GM12878 (cell line): ENCODE results near the gene WDFY4. TPM values are rescaled to one million over a fixed set of nuclear protein-coding genes. Genes with fewer than 3 reads are reported as not detected.

ENCODE experiments used
- CREB1 ChIP-seq: IDR thresholded peaks from 2 replicates; pipeline ENCODE4 v1.6.1; 2012; ENCODE audit warnings: low read depth, mild to moderate bottlenecking, inconsistent platforms
- FOS ChIP-seq: IDR thresholded peaks from 3 replicates; pipeline ENCODE4 v1.6.1; 2011; ENCODE audit warnings: borderline replicate concordance; ENCODE audit not compliant: insufficient read length; ENCODE audit errors: extremely low read depth
- GATAD2B ChIP-seq: fragments of 450-650 bp; conservative IDR thresholded peaks from 2 replicates; pipeline ENCODE4 v1.6.1; 2017; ENCODE audit warnings: low read depth, mild to moderate bottlenecking, moderate library complexity
- HDAC6 ChIP-seq: fragments of 200-600 bp; sonication (generic); IDR thresholded peaks from one replicate; pipeline ENCODE4 v1.8.0; 2017; ENCODE audit warnings: antibody characterized with exemption; ENCODE audit not compliant: unreplicated experiment
- IRF3 ChIP-seq: fragments of 450-650 bp; IDR thresholded peaks from 2 replicates; pipeline ENCODE4 v1.6.1; 2014; ENCODE audit warnings: mild to moderate bottlenecking
- JUND ChIP-seq: IDR thresholded peaks from 2 replicates; pipeline ENCODE4 v1.6.1; 2012; ENCODE audit warnings: low read depth, mild to moderate bottlenecking, low read length, improper control_type of control experiment, moderate library complexity
- MXI1 ChIP-seq: fragments of 150-350 bp; IDR thresholded peaks from 2 replicates; pipeline ENCODE4 v1.6.1; 2011; ENCODE audit warnings: low read depth, mild to moderate bottlenecking, inconsistent platforms, low read length, improper control_type of control experiment
- NFYA ChIP-seq: IDR thresholded peaks from 2 replicates; pipeline ENCODE4 v1.6.1; 2011; ENCODE audit warnings: low read depth, mild to moderate bottlenecking, low read length, improper control_type of control experiment, borderline replicate concordance
- PKNOX1 ChIP-seq: fragments of 450-650 bp; IDR thresholded peaks from 2 replicates; pipeline ENCODE4 v1.6.1; 2016; ENCODE audit warnings: mild to moderate bottlenecking
- PML ChIP-seq: IDR thresholded peaks from 2 replicates; pipeline ENCODE4 v1.6.1; 2012; ENCODE audit warnings: low read length, inconsistent platforms
- POLR2A ChIP-seq: IDR thresholded peaks from 2 replicates; pipeline ENCODE4 v1.6.1; 2011; ENCODE audit warnings: low read depth, mild to moderate bottlenecking, low read length
- POLR2AphosphoS2 ChIP-seq: IDR thresholded peaks from 2 replicates; pipeline ENCODE4 v1.6.1; 2011; ENCODE audit warnings: low read depth, mild to moderate bottlenecking, low read length, improper control_type of control experiment, moderate library complexity
- RAD21 ChIP-seq: IDR thresholded peaks from 2 replicates; pipeline ENCODE4 v1.6.1; 2011; ENCODE audit warnings: mild to moderate bottlenecking, low read depth, low read length, moderate library complexity; ENCODE audit not compliant: insufficient read depth
- REST ChIP-seq: IDR thresholded peaks from 2 replicates; pipeline ENCODE4 v1.6.1; 2012; ENCODE audit warnings: mild to moderate bottlenecking, low read depth, low read length
- RFX5 ChIP-seq: IDR thresholded peaks from 2 replicates; pipeline ENCODE4 v1.6.1; 2011; ENCODE audit warnings: low read depth, low read length, improper control_type of control experiment
- SMAD5 ChIP-seq: IDR thresholded peaks from 2 replicates; pipeline ENCODE4 v1.6.1; 2016; ENCODE audit warnings: antibody characterized with exemption, low read depth
- SUPT20H ChIP-seq: IDR thresholded peaks from 2 replicates; pipeline ENCODE4 v1.6.1; 2011; ENCODE audit warnings: low read depth, mild to moderate bottlenecking, low read length, moderate library complexity, borderline replicate concordance; ENCODE audit not compliant: control insufficient read depth
- TBL1XR1 ChIP-seq: IDR thresholded peaks from 2 replicates; pipeline ENCODE4 v1.6.1; 2012; ENCODE audit warnings: low read depth, low read length, improper control_type of control experiment
- polyA plus RNA-seq, 11 experiments: library from polyadenylated mRNA; depleted of rRNA in 4 of 11; unstranded in 6 of 11; stranded (reverse) in 5 of 11; fragments of >200 nt; fragmentation: Nextera tagmentation in 4 of 11; fragmentation: Illumina TruSeq in 1 of 11; extraction: Ambion mirVana in 4 of 11; extraction: Trizol in 1 of 11; gene quantifications; 1 replicate in 1 of 11; 2 replicates in 10 of 11; pipeline versions ENCODE4 v1.2.1 to v1.2.3, GENCODE V29; 2011 to 2016; ENCODE audit warnings: inconsistent platforms in 2 of 11, missing spikeins in 2 of 11, low read depth in 1 of 11
- total RNA-seq, 4 experiments: library from RNA; depleted of rRNA in 3 of 4; stranded (reverse); fragments of >200 nt in 3 of 4; fragmentation: Illumina TruSeq in 1 of 4; extraction: Trizol in 1 of 4; gene quantifications; 2 replicates each; pipeline versions ENCODE4 v1.2.1 to v1.2.3, GENCODE V29; 2013 to 2021
- TF ChIP-seq, protein P1 (sequence below): fragments of 450-650 bp; IDR thresholded peaks from 2 replicates; pipeline ENCODE4 v1.6.1; 2016; ENCODE audit warnings: mild to moderate bottlenecking, moderate library complexity, borderline replicate concordance
- TF ChIP-seq, protein P2 (sequence below): IDR thresholded peaks from 2 replicates; pipeline ENCODE4 v1.6.1; 2012; ENCODE audit warnings: low read length, inconsistent platforms

The WDFY4 gene
- total and polyA plus RNA-seq, 10 of the 15 experiments (the other 5 are each of a cell fraction or from before 2014, with no cell fraction given) = 13.5 to 132 (median 47.3) TPM

DNA sequence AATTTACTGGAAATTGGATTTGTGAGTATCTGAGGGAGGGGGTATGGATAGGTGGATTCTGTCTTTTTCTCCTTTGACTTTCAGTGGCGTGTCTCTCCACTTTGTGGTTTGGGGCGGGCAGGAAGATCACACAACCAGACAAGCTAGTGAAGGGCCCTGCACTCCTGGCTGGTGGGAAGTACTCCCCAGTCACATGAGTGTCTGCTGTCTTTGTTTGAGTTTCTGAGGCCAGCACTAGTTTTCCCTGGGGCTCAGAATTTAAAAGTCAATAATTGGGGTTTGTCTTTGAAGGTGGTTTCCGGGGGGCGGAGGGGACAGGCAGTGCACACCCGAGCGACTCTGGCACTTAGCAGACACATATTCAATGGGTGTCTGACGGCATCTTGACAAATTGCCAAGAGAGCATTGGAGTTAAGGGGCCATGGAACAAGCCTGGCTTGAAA lies 120.1 kb downstream of the WDFY4 start (continued):
- TF ChIP-seq, protein P1, sequence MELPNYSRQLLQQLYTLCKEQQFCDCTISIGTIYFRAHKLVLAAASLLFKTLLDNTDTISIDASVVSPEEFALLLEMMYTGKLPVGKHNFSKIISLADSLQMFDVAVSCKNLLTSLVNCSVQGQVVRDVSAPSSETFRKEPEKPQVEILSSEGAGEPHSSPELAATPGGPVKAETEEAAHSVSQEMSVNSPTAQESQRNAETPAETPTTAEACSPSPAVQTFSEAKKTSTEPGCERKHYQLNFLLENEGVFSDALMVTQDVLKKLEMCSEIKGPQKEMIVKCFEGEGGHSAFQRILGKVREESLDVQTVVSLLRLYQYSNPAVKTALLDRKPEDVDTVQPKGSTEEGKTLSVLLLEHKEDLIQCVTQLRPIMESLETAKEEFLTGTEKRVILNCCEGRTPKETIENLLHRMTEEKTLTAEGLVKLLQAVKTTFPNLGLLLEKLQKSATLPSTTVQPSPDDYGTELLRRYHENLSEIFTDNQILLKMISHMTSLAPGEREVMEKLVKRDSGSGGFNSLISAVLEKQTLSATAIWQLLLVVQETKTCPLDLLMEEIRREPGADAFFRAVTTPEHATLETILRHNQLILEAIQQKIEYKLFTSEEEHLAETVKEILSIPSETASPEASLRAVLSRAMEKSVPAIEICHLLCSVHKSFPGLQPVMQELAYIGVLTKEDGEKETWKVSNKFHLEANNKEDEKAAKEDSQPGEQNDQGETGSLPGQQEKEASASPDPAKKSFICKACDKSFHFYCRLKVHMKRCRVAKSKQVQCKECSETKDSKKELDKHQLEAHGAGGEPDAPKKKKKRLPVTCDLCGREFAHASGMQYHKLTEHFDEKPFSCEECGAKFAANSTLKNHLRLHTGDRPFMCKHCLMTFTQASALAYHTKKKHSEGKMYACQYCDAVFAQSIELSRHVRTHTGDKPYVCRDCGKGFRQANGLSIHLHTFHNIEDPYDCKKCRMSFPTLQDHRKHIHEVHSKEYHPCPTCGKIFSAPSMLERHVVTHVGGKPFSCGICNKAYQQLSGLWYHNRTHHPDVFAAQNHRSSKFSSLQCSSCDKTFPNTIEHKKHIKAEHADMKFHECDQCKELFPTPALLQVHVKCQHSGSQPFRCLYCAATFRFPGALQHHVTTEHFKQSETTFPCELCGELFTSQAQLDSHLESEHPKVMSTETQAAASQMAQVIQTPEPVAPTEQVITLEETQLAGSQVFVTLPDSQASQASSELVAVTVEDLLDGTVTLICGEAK = no peak
- TF ChIP-seq CREB1 = no peak
- TF ChIP-seq PML = no peak
- no peak for TF ChIP-seq POLR2AphosphoS2
- TF ChIP-seq JUND = no peak
- no peak for TF ChIP-seq RFX5
- TF ChIP-seq GATAD2B = no peak
- peak; percentile 54 for TF ChIP-seq PKNOX1
- no peak for TF ChIP-seq POLR2A
- no peak for TF ChIP-seq SUPT20H
- no peak for TF ChIP-seq IRF3
- TF ChIP-seq HDAC6 = no peak
- TF ChIP-seq MXI1 = peak; percentile 55; the same call in 1 of the 2 replicates
- TF ChIP-seq REST = no peak
- no peak for TF ChIP-seq FOS
- TF ChIP-seq NFYA = no peak
- peak; percentile 66; the same call in 1 of the 2 replicates for TF ChIP-seq TBL1XR1
- TF ChIP-seq, protein P2, sequence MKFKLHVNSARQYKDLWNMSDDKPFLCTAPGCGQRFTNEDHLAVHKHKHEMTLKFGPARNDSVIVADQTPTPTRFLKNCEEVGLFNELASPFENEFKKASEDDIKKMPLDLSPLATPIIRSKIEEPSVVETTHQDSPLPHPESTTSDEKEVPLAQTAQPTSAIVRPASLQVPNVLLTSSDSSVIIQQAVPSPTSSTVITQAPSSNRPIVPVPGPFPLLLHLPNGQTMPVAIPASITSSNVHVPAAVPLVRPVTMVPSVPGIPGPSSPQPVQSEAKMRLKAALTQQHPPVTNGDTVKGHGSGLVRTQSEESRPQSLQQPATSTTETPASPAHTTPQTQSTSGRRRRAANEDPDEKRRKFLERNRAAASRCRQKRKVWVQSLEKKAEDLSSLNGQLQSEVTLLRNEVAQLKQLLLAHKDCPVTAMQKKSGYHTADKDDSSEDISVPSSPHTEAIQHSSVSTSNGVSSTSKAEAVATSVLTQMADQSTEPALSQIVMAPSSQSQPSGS = 0 out of 2 replicates have a peak, but pooled peaks have one; percentile 44
- TF ChIP-seq SMAD5 = no peak
- no peak for TF ChIP-seq RAD21
